22Rv1 (cell line): Measurements from ENCODE around the gene C16orf54.

Source experiments
- H3K27ac ChIP-seq: fragments of 450-650 bp; 2 replicates; pipeline ENCODE4 v1.5.1; 2017
- ZFX ChIP-seq: fragments of 450-650 bp; IDR thresholded peaks from 2 replicates; pipeline ENCODE4 v1.6.1; 2017; ENCODE audit warnings: antibody characterized with exemption, borderline replicate concordance
- TF ChIP-seq, protein P1 (sequence below): fragments of 450-650 bp; IDR thresholded peaks from 2 replicates; pipeline ENCODE4 v1.5.1; 2017; ENCODE audit warnings: mild to moderate bottlenecking

Gene C16orf54

GRCh38 chr16:29702269-29702668 lies 43.5 kb downstream of the C16orf54 start:
- TF ChIP-seq ZFX: no peak
- TF ChIP-seq, protein P1, sequence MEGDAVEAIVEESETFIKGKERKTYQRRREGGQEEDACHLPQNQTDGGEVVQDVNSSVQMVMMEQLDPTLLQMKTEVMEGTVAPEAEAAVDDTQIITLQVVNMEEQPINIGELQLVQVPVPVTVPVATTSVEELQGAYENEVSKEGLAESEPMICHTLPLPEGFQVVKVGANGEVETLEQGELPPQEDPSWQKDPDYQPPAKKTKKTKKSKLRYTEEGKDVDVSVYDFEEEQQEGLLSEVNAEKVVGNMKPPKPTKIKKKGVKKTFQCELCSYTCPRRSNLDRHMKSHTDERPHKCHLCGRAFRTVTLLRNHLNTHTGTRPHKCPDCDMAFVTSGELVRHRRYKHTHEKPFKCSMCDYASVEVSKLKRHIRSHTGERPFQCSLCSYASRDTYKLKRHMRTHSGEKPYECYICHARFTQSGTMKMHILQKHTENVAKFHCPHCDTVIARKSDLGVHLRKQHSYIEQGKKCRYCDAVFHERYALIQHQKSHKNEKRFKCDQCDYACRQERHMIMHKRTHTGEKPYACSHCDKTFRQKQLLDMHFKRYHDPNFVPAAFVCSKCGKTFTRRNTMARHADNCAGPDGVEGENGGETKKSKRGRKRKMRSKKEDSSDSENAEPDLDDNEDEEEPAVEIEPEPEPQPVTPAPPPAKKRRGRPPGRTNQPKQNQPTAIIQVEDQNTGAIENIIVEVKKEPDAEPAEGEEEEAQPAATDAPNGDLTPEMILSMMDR: no peak
- no peak overlapping the region for H3K27ac ChIP-seq

- TF ChIP-seq ZFX: no peak
- TF ChIP-seq, protein P1: no peak
- no peak overlapping the region for H3K27ac ChIP-seq
Observed at GRCh38 chr16:29701214-29701555, 44.6 kb downstream of the C16orf54 start.

- TF ChIP-seq, protein P1: peak; percentile 95
- TF ChIP-seq ZFX: no peak
- H3K27ac ChIP-seq: no peak overlapping the region
Observed at GRCh38 chr16:29700253-29700987, 45.4 kb downstream of the C16orf54 start.

GRCh38 chr16:29699324-29700219 lies 46.2 kb downstream of the C16orf54 start:
- no peak for TF ChIP-seq ZFX
- TF ChIP-seq, protein P1: no peak

DNA sequence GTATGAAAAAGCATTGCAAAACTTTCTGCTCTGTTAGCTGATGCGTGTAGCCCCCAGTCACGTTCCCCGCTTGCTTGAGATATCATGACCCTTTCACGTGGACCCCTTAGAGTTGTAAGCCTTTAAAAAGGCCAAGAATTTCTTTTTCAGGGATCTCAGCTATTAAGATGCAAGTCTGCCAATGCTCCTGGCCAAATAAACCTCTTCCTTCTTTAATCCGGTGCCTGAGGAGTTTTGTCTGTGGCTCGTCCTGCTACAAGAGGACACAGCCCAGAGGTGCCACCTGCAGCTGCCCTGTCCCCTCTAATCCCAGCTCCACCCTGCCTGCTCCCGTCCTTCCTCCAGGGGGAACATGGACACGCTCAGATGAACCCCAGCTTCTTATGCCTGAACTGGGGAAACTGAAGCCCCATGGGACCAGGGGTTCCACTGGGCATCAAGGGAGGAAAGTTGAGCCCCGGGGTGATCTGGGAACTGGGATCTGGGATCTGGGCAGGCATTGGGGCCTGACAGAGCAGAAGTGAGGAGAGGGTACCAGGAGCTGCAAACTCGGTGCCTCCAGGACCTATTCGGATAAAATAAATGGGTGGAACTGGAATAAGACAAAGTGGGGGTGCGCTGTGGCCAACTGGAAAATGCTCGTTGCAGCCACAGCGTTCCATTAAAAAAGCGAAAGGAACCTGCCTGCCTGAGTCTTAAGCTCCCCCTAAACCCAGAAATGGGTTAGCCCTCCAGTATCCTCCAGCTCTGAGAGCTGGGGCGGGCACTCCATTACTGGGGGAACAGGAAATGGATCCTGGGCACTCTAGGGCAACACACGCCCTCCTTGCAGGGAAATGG lies 47.1 kb downstream of the C16orf54 start:
- H3K27ac ChIP-seq: no peak overlapping the region
- TF ChIP-seq ZFX: no peak
- TF ChIP-seq, protein P1: no peak

More at GRCh38 chr16:29699324-29700219, 46.2 kb downstream of the C16orf54 start:
- H3K27ac ChIP-seq: no peak overlapping the region

GRCh38 chr16:29698042-29698441 lies 47.7 kb downstream of the C16orf54 start:
- TF ChIP-seq ZFX: no peak
- TF ChIP-seq, protein P1: no peak
- no peak overlapping the region for H3K27ac ChIP-seq
